K562 (cell line): ENCODE data around the gene MED16. TPM values are rescaled to one million over a fixed set of nuclear protein-coding genes. Genes with fewer than 3 reads are reported as not detected.

ENCODE experiments used
- BCLAF1 ChIP-seq, 2 experiments: fragments of 450-650 bp in 1 of 2; IDR thresholded peaks; 2 replicates each; pipeline ENCODE4 v1.6.1; 2011 to 2017; ENCODE audit warnings: low read depth in 2 of 2, antibody characterized with exemption in 1 of 2, borderline replicate concordance in 1 of 2, low read length in 1 of 2, mild to moderate bottlenecking in 1 of 2, mixed read lengths in 1 of 2; ENCODE audit not compliant: control insufficient read depth in 1 of 2
- DDX20 ChIP-seq: fragments of 450-650 bp; IDR thresholded peaks from 2 replicates; pipeline ENCODE4 v1.6.1; 2016; ENCODE audit warnings: missing genetic modification characterization, low read depth, mild to moderate bottlenecking, missing compliant biosample characterization, moderate library complexity
- HDAC1 ChIP-seq, 2 experiments: fragments of 450-650 bp; IDR thresholded peaks; 2 replicates each; pipeline ENCODE4 v1.6.1; 2016 to 2017; ENCODE audit warnings: inconsistent platforms in 1 of 2, mild to moderate bottlenecking in 1 of 2, moderate library complexity in 1 of 2
- HDGF ChIP-seq: fragments of 450-650 bp; IDR thresholded peaks from 2 replicates; pipeline ENCODE4 v1.6.1; 2016
- HNRNPK ChIP-seq: fragments of 200-400 bp; formaldehyde crosslinking; IDR thresholded peaks from one replicate; pipeline ENCODE4 v1.6.1; 2018; ENCODE audit warnings: mild to moderate bottlenecking, low read depth, low read length; ENCODE audit not compliant: poor library complexity, severe bottlenecking
- KDM4B ChIP-seq, 2 experiments: fragments of 450-650 bp in 1 of 2; sonication (generic) in 1 of 2; IDR thresholded peaks; 2 replicates each; pipeline ENCODE4 v1.6.1; 2016 to 2017; ENCODE audit warnings: borderline replicate concordance in 2 of 2, antibody characterized with exemption in 1 of 2, low read depth in 1 of 2, mild to moderate bottlenecking in 1 of 2
- LEF1 ChIP-seq: fragments of 450-650 bp; IDR thresholded peaks from 2 replicates; pipeline ENCODE4 v1.6.1; 2016; ENCODE audit warnings: mild to moderate bottlenecking
- MAFF ChIP-seq: IDR thresholded peaks from 2 replicates; pipeline ENCODE4 v1.6.1; 2012; ENCODE audit warnings: low read length, improper control_type of control experiment
- MXI1 ChIP-seq: IDR thresholded peaks from 2 replicates; pipeline ENCODE4 v1.6.1; 2011; ENCODE audit warnings: low read depth, mild to moderate bottlenecking, improper control_type of control experiment, low read length
- RNF2 ChIP-seq: sonication (generic); IDR thresholded peaks from 2 replicates; pipeline ENCODE4 v1.6.1; 2016
- SRSF7 ChIP-seq: fragments of 200-400 bp; formaldehyde crosslinking; optimal IDR thresholded peaks from 2 replicates; pipeline ENCODE3; 2017; ENCODE audit warnings: mild to moderate bottlenecking, low read depth, low read length
- TCF3 ChIP-seq: sonication (generic); formaldehyde crosslinking; IDR thresholded peaks from 2 replicates; pipeline ENCODE4 v1.4.0; 2020; ENCODE audit warnings: mild to moderate bottlenecking, missing genetic modification reagents
- U2AF1 ChIP-seq: fragments of 200-400 bp; formaldehyde crosslinking; optimal IDR thresholded peaks from 2 replicates; pipeline ENCODE3; 2017; ENCODE audit warnings: mild to moderate bottlenecking, low read depth, low read length, moderate library complexity
- ZNF384 ChIP-seq: IDR thresholded peaks from 2 replicates; pipeline ENCODE4 v1.6.1; 2012; ENCODE audit warnings: low read depth, low read length, improper control_type of control experiment
- ZNF57 ChIP-seq: fragments of 450-650 bp; formaldehyde crosslinking; IDR thresholded peaks from 2 replicates; pipeline ENCODE4 v1.4.0; 2020; ENCODE audit warnings: mild to moderate bottlenecking, moderate library complexity
- ZSCAN32 ChIP-seq: fragments of 450-650 bp; formaldehyde crosslinking; IDR thresholded peaks from 2 replicates; pipeline ENCODE4 v1.4.0; 2020; ENCODE audit warnings: mild to moderate bottlenecking, moderate library complexity
- polyA plus RNA-seq, 8 experiments: library from polyadenylated mRNA; depleted of rRNA in 4 of 8; stranded (reverse) in 5 of 8; unstranded in 3 of 8; fragments of >200 nt; fragmentation: Nextera tagmentation in 2 of 8; fragmentation: Illumina TruSeq in 1 of 8; extraction: Ambion mirVana in 2 of 8; extraction: Trizol in 1 of 8; gene quantifications; 2 replicates each; pipeline versions ENCODE4 v1.2.1 to v1.2.3, GENCODE V29; 2011 to 2014; ENCODE audit warnings: inconsistent platforms in 1 of 8, missing spikeins in 1 of 8
- total RNA-seq, 7 experiments: library from RNA; depleted of rRNA in 6 of 7; stranded (reverse); fragments of >200 nt in 6 of 7; fragmentation: Illumina TruSeq in 2 of 7; extraction: Trizol in 2 of 7; gene quantifications; 2 replicates each; pipeline versions ENCODE4 v1.2.1 to v1.2.3, GENCODE V29; 2011 to 2021; ENCODE audit warnings: low replicate concordance in 1 of 7
- TF ChIP-seq, protein P1 (sequence below): sonication (generic); formaldehyde crosslinking; IDR thresholded peaks from 2 replicates; pipeline ENCODE4 v1.5.0; 2020; ENCODE audit warnings: missing genetic modification reagents
- TF ChIP-seq, protein P2 (sequence below): sonication (generic); formaldehyde crosslinking; IDR thresholded peaks from 2 replicates; pipeline ENCODE4 v1.9.0; 2022; ENCODE audit warnings: mild to moderate bottlenecking, missing genetic modification reagents
- TF ChIP-seq, protein P3 (sequence below): fragments of 450-650 bp; IDR thresholded peaks from 2 replicates; pipeline ENCODE4 v1.6.1; 2017; ENCODE audit warnings: antibody characterized with exemption, mild to moderate bottlenecking

Gene MED16
- total and polyA plus RNA-seq, 9 of the 15 experiments (the other 6 are each of a cell fraction or from before 2014, with no cell fraction given) = 0.89 to 59.9 (median 8.6) TPM

DNA sequence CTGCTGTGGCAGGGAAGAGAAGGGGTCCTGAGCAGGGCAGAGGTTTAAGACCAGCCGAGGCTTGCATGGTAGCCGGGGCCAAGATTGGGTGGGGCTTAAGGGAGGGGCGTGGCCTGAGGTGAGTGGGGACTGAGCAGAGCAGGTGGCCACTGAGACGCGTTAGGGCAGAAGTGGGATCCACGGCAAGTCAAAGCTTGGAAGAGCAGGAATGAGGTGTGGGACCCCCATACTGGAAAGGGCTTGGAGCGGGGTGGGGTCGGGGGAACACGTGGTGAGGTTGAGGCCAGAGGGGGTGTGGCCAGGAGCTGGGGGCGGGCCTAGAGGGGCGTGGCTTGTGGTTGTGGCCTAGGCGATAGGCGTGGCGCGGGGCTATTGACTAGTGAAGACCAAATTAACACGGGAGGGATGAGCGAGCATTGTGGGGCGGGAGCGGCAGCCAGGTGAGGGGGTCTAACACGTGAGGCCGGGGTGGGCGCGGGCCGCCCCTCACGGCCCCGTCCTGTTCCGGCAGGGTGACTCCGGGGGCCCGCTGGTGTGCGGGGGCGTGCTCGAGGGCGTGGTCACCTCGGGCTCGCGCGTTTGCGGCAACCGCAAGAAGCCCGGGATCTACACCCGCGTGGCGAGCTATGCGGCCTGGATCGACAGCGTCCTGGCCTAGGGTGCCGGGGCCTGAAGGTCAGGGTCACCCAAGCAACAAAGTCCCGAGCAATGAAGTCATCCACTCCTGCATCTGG lies 30.2 kb downstream of the MED16 start (continued):
- no peak for TF ChIP-seq HNRNPK
- TF ChIP-seq MAFF = no peak
- TF ChIP-seq HDAC1 (IDR thresholded peaks at IDR 0.05) = peak in 1 of 2 experiments; percentile 93; a peak in 2 of 4 replicates
- TF ChIP-seq LEF1 = no peak
- TF ChIP-seq ZSCAN32 (CRISPR knock-in tag) = no peak
- TF ChIP-seq MXI1 = 0 out of 2 replicates have a peak, but pooled peaks have one; percentile 51
- TF ChIP-seq HDGF = peak; percentile 89; the same call in 1 of the 2 replicates
- TF ChIP-seq ZNF57 (CRISPR knock-in tag) = no peak
- no peak for TF ChIP-seq BCLAF1 (IDR thresholded peaks at IDR 0.05; ENCODE audit: borderline replicate concordance in 1 of 2, control insufficient read depth in 1 of 2, low read depth in 2 of 2, low read length in 1 of 2)
- TF ChIP-seq, protein P1, sequence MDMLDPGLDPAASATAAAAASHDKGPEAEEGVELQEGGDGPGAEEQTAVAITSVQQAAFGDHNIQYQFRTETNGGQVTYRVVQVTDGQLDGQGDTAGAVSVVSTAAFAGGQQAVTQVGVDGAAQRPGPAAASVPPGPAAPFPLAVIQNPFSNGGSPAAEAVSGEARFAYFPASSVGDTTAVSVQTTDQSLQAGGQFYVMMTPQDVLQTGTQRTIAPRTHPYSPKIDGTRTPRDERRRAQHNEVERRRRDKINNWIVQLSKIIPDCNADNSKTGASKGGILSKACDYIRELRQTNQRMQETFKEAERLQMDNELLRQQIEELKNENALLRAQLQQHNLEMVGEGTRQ (CRISPR knock-in tag) = peak; percentile 54
- no peak for TF ChIP-seq RNF2
- TF ChIP-seq, protein P2, sequence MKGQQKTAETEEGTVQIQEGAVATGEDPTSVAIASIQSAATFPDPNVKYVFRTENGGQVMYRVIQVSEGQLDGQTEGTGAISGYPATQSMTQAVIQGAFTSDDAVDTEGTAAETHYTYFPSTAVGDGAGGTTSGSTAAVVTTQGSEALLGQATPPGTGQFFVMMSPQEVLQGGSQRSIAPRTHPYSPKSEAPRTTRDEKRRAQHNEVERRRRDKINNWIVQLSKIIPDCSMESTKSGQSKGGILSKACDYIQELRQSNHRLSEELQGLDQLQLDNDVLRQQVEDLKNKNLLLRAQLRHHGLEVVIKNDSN (CRISPR knock-in tag) = peak; percentile 91
- no peak for TF ChIP-seq ZNF384
- no peak for TF ChIP-seq SRSF7
- no peak for TF ChIP-seq DDX20 (tag)
- 0 out of 4 replicates have a peak, but pooled peaks of 1 of the 2 experiments have one; percentile 23 for TF ChIP-seq KDM4B (IDR thresholded peaks at IDR 0.05; ENCODE audit: borderline replicate concordance in 2 of 2, low read depth in 1 of 2)
- TF ChIP-seq U2AF1 = no peak
- TF ChIP-seq TCF3 (CRISPR knock-in tag) = no peak
- TF ChIP-seq, protein P3, sequence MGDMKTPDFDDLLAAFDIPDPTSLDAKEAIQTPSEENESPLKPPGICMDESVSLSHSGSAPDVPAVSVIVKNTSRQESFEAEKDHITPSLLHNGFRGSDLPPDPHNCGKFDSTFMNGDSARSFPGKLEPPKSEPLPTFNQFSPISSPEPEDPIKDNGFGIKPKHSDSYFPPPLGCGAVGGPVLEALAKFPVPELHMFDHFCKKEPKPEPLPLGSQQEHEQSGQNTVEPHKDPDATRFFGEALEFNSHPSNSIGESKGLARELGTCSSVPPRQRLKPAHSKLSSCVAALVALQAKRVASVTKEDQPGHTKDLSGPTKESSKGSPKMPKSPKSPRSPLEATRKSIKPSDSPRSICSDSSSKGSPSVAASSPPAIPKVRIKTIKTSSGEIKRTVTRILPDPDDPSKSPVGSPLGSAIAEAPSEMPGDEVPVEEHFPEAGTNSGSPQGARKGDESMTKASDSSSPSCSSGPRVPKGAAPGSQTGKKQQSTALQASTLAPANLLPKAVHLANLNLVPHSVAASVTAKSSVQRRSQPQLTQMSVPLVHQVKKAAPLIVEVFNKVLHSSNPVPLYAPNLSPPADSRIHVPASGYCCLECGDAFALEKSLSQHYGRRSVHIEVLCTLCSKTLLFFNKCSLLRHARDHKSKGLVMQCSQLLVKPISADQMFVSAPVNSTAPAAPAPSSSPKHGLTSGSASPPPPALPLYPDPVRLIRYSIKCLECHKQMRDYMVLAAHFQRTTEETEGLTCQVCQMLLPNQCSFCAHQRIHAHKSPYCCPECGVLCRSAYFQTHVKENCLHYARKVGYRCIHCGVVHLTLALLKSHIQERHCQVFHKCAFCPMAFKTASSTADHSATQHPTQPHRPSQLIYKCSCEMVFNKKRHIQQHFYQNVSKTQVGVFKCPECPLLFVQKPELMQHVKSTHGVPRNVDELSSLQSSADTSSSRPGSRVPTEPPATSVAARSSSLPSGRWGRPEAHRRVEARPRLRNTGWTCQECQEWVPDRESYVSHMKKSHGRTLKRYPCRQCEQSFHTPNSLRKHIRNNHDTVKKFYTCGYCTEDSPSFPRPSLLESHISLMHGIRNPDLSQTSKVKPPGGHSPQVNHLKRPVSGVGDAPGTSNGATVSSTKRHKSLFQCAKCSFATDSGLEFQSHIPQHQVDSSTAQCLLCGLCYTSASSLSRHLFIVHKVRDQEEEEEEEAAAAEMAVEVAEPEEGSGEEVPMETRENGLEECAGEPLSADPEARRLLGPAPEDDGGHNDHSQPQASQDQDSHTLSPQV = no peak
